Mucosa of descending colon (tissue), 3 donors: ENCODE results near the gene ODAD2. TPM values are rescaled to one million over a fixed set of nuclear protein-coding genes. Genes with fewer than 3 reads are reported as not detected.

ENCODE experiments used
- ATAC-seq: fragments of 200-7000 bp; cut with Tn5 transposase; one replicate; pipeline ENCODE4 v1.9.1; 2020; ENCODE audit warnings: mild to moderate bottlenecking, moderate library complexity
- DNase-seq, 3 donors: peaks; one replicate each; pipeline ENCODE4 v3.0.0-alpha.2; 2020
- H3K36me3 ChIP-seq: fragments of 200-600 bp; one replicate; pipeline ENCODE4 v1.8.0; 2021; ENCODE audit warnings: low read depth, mild to moderate bottlenecking
- H3K4me1 ChIP-seq: fragments of 200-600 bp; one replicate; pipeline ENCODE4 v1.8.0; 2021; ENCODE audit warnings: low read depth, mild to moderate bottlenecking
- H3K4me3 ChIP-seq: fragments of 200-600 bp; one replicate; pipeline ENCODE4 v1.8.0; 2021; ENCODE audit warnings: mild to moderate bottlenecking
- H3K9me3 ChIP-seq: fragments of 200-600 bp; one replicate; pipeline ENCODE4 v1.8.0; 2021; ENCODE audit warnings: mild to moderate bottlenecking
- CTCF ChIP-seq: fragments of 200-600 bp; IDR thresholded peaks from one replicate; pipeline ENCODE4 v1.8.0; 2022; ENCODE audit warnings: antibody characterized with exemption, mild to moderate bottlenecking
- intact Hi-C, 2 donors: fragments of 100-400 bp; cut with DNase I in 1 of 2; cut with micrococcal nuclease in 1 of 2; formaldehyde crosslinking; loops; one replicate each; pipeline versions ENCODE4 v1.11.0 to v1.11.1; 2022; cut with DNase I, micrococcal nuclease
- total RNA-seq, 3 donors: library from RNA; stranded (reverse); fragmentation: NEBNext Ultra II Directional in 2 of 3; extraction: Animal tissue kit (Norgen Biotek cat#: 25700) in 2 of 3; gene quantifications; one replicate each; pipeline versions ENCODE4 v1.2.1 to v1.2.4, GENCODE V29; 2021 to 2023
- donor health status: DM: no; HTN: no; CAD: no; lungs with moderate emphysema.
- donor health status: DM: no; HTN: no; CAD: no.
- donor health status: DM: no; HTN: yes; CAD: no.

The ODAD2 gene
- total RNA-seq, 3 donors from 2014 or later = 0.31 to 1.1 (median 0.46) TPM

GRCh38 chr10:27893358-27893954, 105.4 kb downstream of the ODAD2 start:
- H3K4me1 ChIP-seq = no peaks in the 10 kb centered on the region
- H3K36me3 ChIP-seq = no peaks in the 10 kb centered on the region
- DNase-seq (no peak), ATAC-seq (no peak)
- intact Hi-C loops = no loop called here
- TF ChIP-seq CTCF = no peak
- no peak overlapping the region for H3K4me3 ChIP-seq
- no peaks in the 10 kb centered on the region for H3K9me3 ChIP-seq

GRCh38 chr10:27890971-27891370, 107.9 kb downstream of the ODAD2 start:
- TF ChIP-seq CTCF = no peak
- no peak for DNase-seq
- no peaks in the 10 kb centered on the region for H3K4me1 ChIP-seq
- no peak for ATAC-seq
- intact Hi-C loops = no loop called here
- H3K36me3 ChIP-seq = no peaks in the 10 kb centered on the region
- H3K4me3 ChIP-seq = no peak overlapping the region
- H3K9me3 ChIP-seq = no peaks in the 10 kb centered on the region

GRCh38 chr10:27889518-27889917, 109.4 kb downstream of the ODAD2 start:
- ATAC-seq (no peak), DNase-seq (no peak)
- Histone ChIP-seq H3K4me1 (no peaks in the 10 kb centered on the region), H3K4me3 (no peak overlapping the region), H3K9me3 (no peaks in the 10 kb centered on the region), H3K36me3 (no peaks in the 10 kb centered on the region)
- no peak for TF ChIP-seq CTCF
- intact Hi-C loops = no loop called here

- no peak overlapping the region for H3K4me3 ChIP-seq
- DNase-seq (no peak), ATAC-seq (no peak)
- no peaks in the 10 kb centered on the region for H3K9me3 ChIP-seq
- no peaks in the 10 kb centered on the region for H3K4me1 ChIP-seq
- intact Hi-C loops = no loop called here
- TF ChIP-seq CTCF = no peak
- H3K36me3 ChIP-seq = no peaks in the 10 kb centered on the region
Measured at GRCh38 chr10:27884185-27884641, 114.7 kb downstream of the ODAD2 start.

GRCh38 chr10:27878281-27878680, 120.6 kb downstream of the ODAD2 start:
- TF ChIP-seq CTCF = no peak
- no peaks in the 10 kb centered on the region for H3K4me1 ChIP-seq
- no peak for ATAC-seq
- intact Hi-C loops = no loop called here
- DNase-seq = no peak
- H3K4me3 ChIP-seq = no peak overlapping the region
- H3K9me3 ChIP-seq = no peaks in the 10 kb centered on the region
- no peaks in the 10 kb centered on the region for H3K36me3 ChIP-seq

GRCh38 chr10:27865221-27865635, 133.7 kb downstream of the ODAD2 start:
- intact Hi-C loops = no loop called here
- ATAC-seq (no peak), DNase-seq (no peak)
- Histone ChIP-seq H3K36me3 (no peaks in the 10 kb centered on the region), H3K4me3 (no peak overlapping the region), H3K4me1 (no peaks in the 10 kb centered on the region), H3K9me3 (no peaks in the 10 kb centered on the region)
- no peak for TF ChIP-seq CTCF
